Renal pelvis (tissue), 4 donors: Measurements from ENCODE around the gene SLC4A1AP. TPM values are rescaled to one million over a fixed set of nuclear protein-coding genes. Genes with fewer than 3 reads are reported as not detected.
"Not testable (repeated sequence)": the region's sequence is repeated elsewhere in the genome, so short reads cannot be mapped to it uniquely, and the experiment has no call there.

ENCODE experiments used
- DNase-seq: peaks from one replicate; pipeline ENCODE4 v3.0.0-alpha.2; 2013
- polyA plus RNA-seq, 3 donors: library from polyadenylated mRNA; unstranded; fragments of 120-200 nt; gene quantifications; one replicate each; pipeline ENCODE4 v1.2.1, GENCODE V29; 2013; ENCODE audit not compliant: insufficient read length in 3 of 3

Gene SLC4A1AP
- polyA plus RNA-seq, 3 donors, result 32.1 to 40.6 (median 33.8) TPM

- no peak for DNase-seq
These were observed 18.5 kb upstream of the SLC4A1AP start for GRCh38 chr2:27645197-27645596.

- no peak for DNase-seq
These were observed 16.4 kb upstream of the SLC4A1AP start for GRCh38 chr2:27647289-27647688.

GRCh38 chr2:27647737-27648136, 16.0 kb upstream of the SLC4A1AP start:
- no peak for DNase-seq

- no peak for DNase-seq
These were observed 12.6 kb upstream of the SLC4A1AP start for GRCh38 chr2:27651056-27651455.

GRCh38 chr2:27652341-27652740, 11.3 kb upstream of the SLC4A1AP start:
- DNase-seq, result no peak

- no peak for DNase-seq
These were observed 10.9 kb upstream of the SLC4A1AP start for GRCh38 chr2:27652790-27653189.

GRCh38 chr2:27653397-27653796, 10.3 kb upstream of the SLC4A1AP start:
- no peak for DNase-seq

GRCh38 chr2:27655155-27655951, 8.3 kb upstream of the SLC4A1AP start:
- DNase-seq, result no peak

- no peak for DNase-seq
These were observed 2.3 kb upstream of the SLC4A1AP start for GRCh38 chr2:27661371-27661770.

- no peak for DNase-seq
These were observed 475 bp downstream of the SLC4A1AP start for GRCh38 chr2:27664154-27664574.

- no peak for DNase-seq
These were observed 1.1 kb downstream of the SLC4A1AP start for GRCh38 chr2:27664622-27665363.

- no peak for DNase-seq
These were observed 3.8 kb downstream of the SLC4A1AP start for GRCh38 chr2:27667446-27667845.

- DNase-seq, result no peak
These were observed 7.5 kb downstream of the SLC4A1AP start for GRCh38 chr2:27671235-27671634.

- DNase-seq, result no peak
These were observed 9.2 kb downstream of the SLC4A1AP start for GRCh38 chr2:27672723-27673486.

- DNase-seq, result no peak
These were observed 16.9 kb downstream of the SLC4A1AP start for GRCh38 chr2:27680571-27680970.

GRCh38 chr2:27681841-27682240, 18.2 kb downstream of the SLC4A1AP start:
- no peak for DNase-seq

GRCh38 chr2:27682334-27682771, 18.7 kb downstream of the SLC4A1AP start:
- DNase-seq, result not testable (repeated sequence)

- peak; percentile 89 for DNase-seq
These were observed 19.8 kb downstream of the SLC4A1AP start for GRCh38 chr2:27683390-27684071.

- not testable (repeated sequence) for DNase-seq
These were observed 21.3 kb downstream of the SLC4A1AP start for GRCh38 chr2:27685006-27685405.

- DNase-seq, result no peak
These were observed 21.9 kb downstream of the SLC4A1AP start for GRCh38 chr2:27685577-27685976.

- DNase-seq, result no peak
These were observed 23.5 kb downstream of the SLC4A1AP start for GRCh38 chr2:27687232-27687631.

- no peak for DNase-seq
These were observed 25.7 kb downstream of the SLC4A1AP start for GRCh38 chr2:27689424-27689823.
